Panc1 (cell line): ENCODE results near the gene TENM3. TPM values are rescaled to one million over a fixed set of nuclear protein-coding genes. Genes with fewer than 3 reads are reported as not detected.

Source experiments
- ATAC-seq: fragments of 200-7000 bp; cut with Tn5 transposase; 2 replicates; pipeline ENCODE4 v1.9.1; 2020; ENCODE audit warnings: mild to moderate bottlenecking, moderate library complexity
- BruUV-seq: library from RNA; stranded (reverse); fragments of 400-500 nt; replicated peaks from 2 replicates; lab custom pipeline; 2021; lab: Mats Ljungman, UMichigan
- CTCF ChIA-PET: fragments of 300-600 bp; sonication (Branson Sonifier 250); formaldehyde crosslinking; loops from one replicate; lab custom pipeline; 2022; ENCODE audit warnings: antibody characterized with exemption; lab: Charles Lee
- POLR2A ChIA-PET: fragments of 300-600 bp; sonication (Branson Sonifier 250); formaldehyde crosslinking; loops from one replicate; lab custom pipeline; 2022; ENCODE audit warnings: antibody characterized with exemption; lab: Charles Lee
- DNase-seq: peaks from one replicate; pipeline ENCODE4 v3.0.0-alpha.2; 2010; ENCODE audit warnings: low read depth, low spot score
- H3K27ac ChIP-seq: 2 replicates; pipeline ENCODE4 v1.5.1; 2011; ENCODE audit warnings: mild to moderate bottlenecking, low read length, inconsistent platforms
- H3K27me3 ChIP-seq: fragments of 200-500 bp; sonication (Bioruptor generic); 2 replicates; pipeline ENCODE4 v1.6.0; 2014; ENCODE audit warnings: low read length, inconsistent platforms; ENCODE audit not compliant: control insufficient read depth, insufficient read depth
- H3K36me3 ChIP-seq: fragments of 200-500 bp; sonication (Bioruptor generic); 2 replicates; pipeline ENCODE4 v1.5.1; 2014; ENCODE audit warnings: inconsistent platforms, mild to moderate bottlenecking, low read length, moderate library complexity; ENCODE audit not compliant: control insufficient read depth, insufficient read depth
- H3K4me1 ChIP-seq: 2 replicates; pipeline ENCODE4 v1.5.1; 2011; ENCODE audit warnings: inconsistent platforms, mild to moderate bottlenecking, low read length, moderate library complexity; ENCODE audit not compliant: control insufficient read depth, insufficient read depth
- H3K4me3 ChIP-seq, 2 experiments: 2 replicates each; pipeline ENCODE4 v1.5.1; 2011 to 2012; ENCODE audit warnings: low read depth in 2 of 2, low read length in 2 of 2, mild to moderate bottlenecking in 2 of 2, inconsistent platforms in 1 of 2, moderate library complexity in 1 of 2
- H3K9me3 ChIP-seq: fragments of 200-500 bp; sonication (Bioruptor generic); 2 replicates; pipeline ENCODE4 v1.5.1; 2014; ENCODE audit warnings: low read depth, mild to moderate bottlenecking, inconsistent platforms, low read length, moderate library complexity; ENCODE audit not compliant: control insufficient read depth, insufficient read depth
- CTCF ChIP-seq: fragments of 450-650 bp; IDR thresholded peaks from 2 replicates; pipeline ENCODE4 v1.5.1; 2017; ENCODE audit warnings: mild to moderate bottlenecking
- POLR2AphosphoS5 ChIP-seq: IDR thresholded peaks from 2 replicates; pipeline ENCODE4 v1.6.1; 2012; ENCODE audit warnings: mild to moderate bottlenecking, low read depth, low read length, moderate library complexity
- SIN3A ChIP-seq: IDR thresholded peaks from 2 replicates; pipeline ENCODE4 v1.6.1; 2012; ENCODE audit warnings: low read depth, mild to moderate bottlenecking, low read length, moderate library complexity, borderline replicate concordance; ENCODE audit not compliant: insufficient read depth
- TCF7L2 ChIP-seq: IDR thresholded peaks from 2 replicates; pipeline ENCODE4 v1.6.1; 2011; ENCODE audit warnings: mild to moderate bottlenecking, low read depth, low read length, inconsistent platforms
- in situ Hi-C: cut with HindIII; loops from 2 replicates; pipeline ENCODE4 v1.10.0; 2016; ENCODE audit warnings: low sequenced_read_pairs, low pct_unique_long_range_greater_than_20kb
- intact Hi-C: fragments of 100-400 bp; cut with micrococcal nuclease; formaldehyde crosslinking; loops from one replicate; pipeline ENCODE4 v1.10.0; 2022; ENCODE audit not compliant: unreplicated experiment
- total RNA-seq: library from RNA; stranded (reverse); gene quantifications from one replicate; pipeline ENCODE4 v1.2.1, GENCODE V29; 2021; ENCODE audit not compliant: unreplicated experiment
- TF ChIP-seq, protein P1 (sequence below), 2 experiments: IDR thresholded peaks; 2 replicates each; pipeline ENCODE4 v1.6.1; 2011 to 2012; ENCODE audit warnings: low read depth in 2 of 2, control low read depth in 1 of 2, low read length in 1 of 2, mild to moderate bottlenecking in 1 of 2, moderate library complexity in 1 of 2; ENCODE audit not compliant: insufficient read depth in 1 of 2

The TENM3 gene
- total RNA-seq, 1 experiment from 2014 or later = 0.95 TPM

DNA sequence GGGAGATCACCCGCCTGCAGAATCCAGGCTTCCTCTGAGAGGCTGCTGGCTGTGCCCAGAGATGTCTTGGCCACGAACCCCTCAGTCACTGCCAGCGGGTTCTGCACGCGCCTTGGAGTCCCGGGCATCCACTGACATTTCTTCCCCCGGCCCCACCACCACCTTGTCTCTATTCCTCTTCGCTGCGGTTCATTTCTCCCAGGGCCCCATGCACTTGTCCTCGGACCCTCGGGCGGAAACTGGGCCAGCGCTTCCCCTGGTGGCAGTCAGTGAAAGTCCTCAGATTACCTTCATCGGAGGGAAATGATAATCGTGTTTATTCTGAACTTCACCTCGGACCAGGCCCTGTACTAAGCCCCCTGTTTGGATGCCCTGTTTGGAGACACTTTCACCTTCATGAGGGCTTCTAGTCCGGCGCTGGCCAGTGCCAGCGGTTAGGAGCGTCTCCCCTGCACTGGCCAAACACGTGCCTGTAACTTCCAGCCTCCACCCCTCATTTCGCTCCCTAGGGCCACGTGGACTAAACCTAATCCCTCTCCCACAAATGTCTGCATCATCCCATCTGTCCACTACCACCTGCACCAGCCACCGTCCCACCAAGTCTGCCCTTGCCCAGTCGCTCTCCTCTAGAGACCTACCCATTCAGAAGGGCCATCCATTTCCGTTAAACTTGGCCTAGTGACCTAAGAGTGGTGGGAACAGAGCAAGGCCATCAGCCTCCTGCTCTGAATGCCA, 592.0 kb downstream of the TENM3 start:
- BruUV-seq = no TSS peak
- CTCF ChIA-PET = no interaction called here
- ATAC-seq (no peak), DNase-seq (no peak)
- no peak overlapping the region for H3K27ac ChIP-seq
- no peaks in the 10 kb centered on the region for H3K36me3 ChIP-seq
- TF ChIP-seq CTCF (no peak), POLR2AphosphoS5 (no peak), TCF7L2 (no peak), SIN3A (no peak)
- TF ChIP-seq, protein P1, sequence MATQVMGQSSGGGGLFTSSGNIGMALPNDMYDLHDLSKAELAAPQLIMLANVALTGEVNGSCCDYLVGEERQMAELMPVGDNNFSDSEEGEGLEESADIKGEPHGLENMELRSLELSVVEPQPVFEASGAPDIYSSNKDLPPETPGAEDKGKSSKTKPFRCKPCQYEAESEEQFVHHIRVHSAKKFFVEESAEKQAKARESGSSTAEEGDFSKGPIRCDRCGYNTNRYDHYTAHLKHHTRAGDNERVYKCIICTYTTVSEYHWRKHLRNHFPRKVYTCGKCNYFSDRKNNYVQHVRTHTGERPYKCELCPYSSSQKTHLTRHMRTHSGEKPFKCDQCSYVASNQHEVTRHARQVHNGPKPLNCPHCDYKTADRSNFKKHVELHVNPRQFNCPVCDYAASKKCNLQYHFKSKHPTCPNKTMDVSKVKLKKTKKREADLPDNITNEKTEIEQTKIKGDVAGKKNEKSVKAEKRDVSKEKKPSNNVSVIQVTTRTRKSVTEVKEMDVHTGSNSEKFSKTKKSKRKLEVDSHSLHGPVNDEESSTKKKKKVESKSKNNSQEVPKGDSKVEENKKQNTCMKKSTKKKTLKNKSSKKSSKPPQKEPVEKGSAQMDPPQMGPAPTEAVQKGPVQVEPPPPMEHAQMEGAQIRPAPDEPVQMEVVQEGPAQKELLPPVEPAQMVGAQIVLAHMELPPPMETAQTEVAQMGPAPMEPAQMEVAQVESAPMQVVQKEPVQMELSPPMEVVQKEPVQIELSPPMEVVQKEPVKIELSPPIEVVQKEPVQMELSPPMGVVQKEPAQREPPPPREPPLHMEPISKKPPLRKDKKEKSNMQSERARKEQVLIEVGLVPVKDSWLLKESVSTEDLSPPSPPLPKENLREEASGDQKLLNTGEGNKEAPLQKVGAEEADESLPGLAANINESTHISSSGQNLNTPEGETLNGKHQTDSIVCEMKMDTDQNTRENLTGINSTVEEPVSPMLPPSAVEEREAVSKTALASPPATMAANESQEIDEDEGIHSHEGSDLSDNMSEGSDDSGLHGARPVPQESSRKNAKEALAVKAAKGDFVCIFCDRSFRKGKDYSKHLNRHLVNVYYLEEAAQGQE (IDR thresholded peaks at IDR 0.05; ENCODE audit: insufficient read depth in 1 of 2, low read depth in 2 of 2, low read length in 1 of 2) = no peak
- no peaks in the 10 kb centered on the region for H3K27me3 ChIP-seq
- intact Hi-C loops = no loop called here
- POLR2A ChIA-PET = no interaction called here
- no peaks in the 10 kb centered on the region for H3K4me1 ChIP-seq
- H3K4me3 ChIP-seq = no peak overlapping the region
- in situ Hi-C loops = no loop called here
- H3K9me3 ChIP-seq = no peaks in the 10 kb centered on the region

- intact Hi-C loops (no loop called here), in situ Hi-C loops (no loop called here)
- ChIA-PET CTCF (no interaction called here), POLR2A (no interaction called here)
- no peaks in the 10 kb centered on the region for H3K9me3 ChIP-seq
- no peak for TF ChIP-seq SIN3A
- TF ChIP-seq TCF7L2 = no peak
- TF ChIP-seq, protein P1 (IDR thresholded peaks at IDR 0.05; ENCODE audit: insufficient read depth in 1 of 2, low read depth in 2 of 2, low read length in 1 of 2) = no peak
- TF ChIP-seq POLR2AphosphoS5 = no peak
- H3K36me3 ChIP-seq = no peaks in the 10 kb centered on the region
- no peaks in the 10 kb centered on the region for H3K4me1 ChIP-seq
- BruUV-seq = no TSS peak
- ATAC-seq = no peak
- no peak for DNase-seq
- H3K27me3 ChIP-seq = no peaks in the 10 kb centered on the region
- H3K4me3 ChIP-seq = no peak overlapping the region
- no peak overlapping the region for H3K27ac ChIP-seq
These were observed 594.6 kb downstream of the TENM3 start for GRCh38 chr4:182837831-182838230.
